Naive B cell (primary cell): ENCODE measurements around the gene MTNR1A. TPM values are rescaled to one million over a fixed set of nuclear protein-coding genes. Genes with fewer than 3 reads are reported as not detected.

Experiments
- ATAC-seq, 2 donors: fragments of 150-1000 bp; cut with Tn5 transposase; 2 replicates each; pipeline ENCODE4 v1.10.0; 2021; ENCODE audit warnings: low read depth in 2 of 2, mild to moderate bottlenecking in 2 of 2, moderate library complexity in 2 of 2
- DNase-seq: peaks from one replicate; pipeline ENCODE4 v3.0.0; 2022
- H3K27ac Mint-ChIP-seq, 6 donors: one replicate each; pipeline ENCODE4 v1.8.0; 2020 to 2022; ENCODE audit warnings: mild to moderate bottlenecking in 6 of 6, mixed read lengths in 6 of 6, moderate library complexity in 5 of 6, inconsistent platforms in 2 of 6
- H3K27me3 Mint-ChIP-seq, 3 donors: one replicate each; pipeline ENCODE4 v1.8.0; 2021 to 2022; ENCODE audit warnings: mixed read lengths in 3 of 3, mild to moderate bottlenecking in 1 of 3
- H3K36me3 Mint-ChIP-seq, 2 donors: one replicate each; pipeline ENCODE4 v1.8.0; 2020 to 2022; ENCODE audit warnings: mixed read lengths in 2 of 2, inconsistent platforms in 1 of 2, mild to moderate bottlenecking in 1 of 2
- H3K4me1 Mint-ChIP-seq, 3 donors: one replicate each; pipeline ENCODE4 v1.8.0; 2020 to 2022; ENCODE audit warnings: mixed read lengths in 3 of 3, inconsistent platforms in 1 of 3, mild to moderate bottlenecking in 1 of 3, moderate library complexity in 1 of 3
- H3K4me3 Mint-ChIP-seq, 8 donors: one replicate each; pipeline ENCODE4 v1.8.0; 2020 to 2022; ENCODE audit warnings: mild to moderate bottlenecking in 8 of 8, mixed read lengths in 8 of 8, moderate library complexity in 8 of 8, inconsistent platforms in 2 of 8
- H3K9me3 Mint-ChIP-seq, 7 donors: one replicate each; pipeline ENCODE4 v1.8.0; 2020 to 2022; ENCODE audit warnings: mixed read lengths in 7 of 7, mild to moderate bottlenecking in 5 of 7, inconsistent platforms in 2 of 7, moderate library complexity in 1 of 7
- polyA plus RNA-seq, 6 donors: library from polyadenylated mRNA; unstranded; fragments of 300-500 nt; fragmentation: Illumina TruSeq; gene quantifications; one replicate each; pipeline ENCODE4 v1.2.3, GENCODE V29; 2021; ENCODE audit warnings: low read depth in 6 of 6

The MTNR1A gene
- polyA plus RNA-seq, 6 donors from 2014 or later: not detected

DNA sequence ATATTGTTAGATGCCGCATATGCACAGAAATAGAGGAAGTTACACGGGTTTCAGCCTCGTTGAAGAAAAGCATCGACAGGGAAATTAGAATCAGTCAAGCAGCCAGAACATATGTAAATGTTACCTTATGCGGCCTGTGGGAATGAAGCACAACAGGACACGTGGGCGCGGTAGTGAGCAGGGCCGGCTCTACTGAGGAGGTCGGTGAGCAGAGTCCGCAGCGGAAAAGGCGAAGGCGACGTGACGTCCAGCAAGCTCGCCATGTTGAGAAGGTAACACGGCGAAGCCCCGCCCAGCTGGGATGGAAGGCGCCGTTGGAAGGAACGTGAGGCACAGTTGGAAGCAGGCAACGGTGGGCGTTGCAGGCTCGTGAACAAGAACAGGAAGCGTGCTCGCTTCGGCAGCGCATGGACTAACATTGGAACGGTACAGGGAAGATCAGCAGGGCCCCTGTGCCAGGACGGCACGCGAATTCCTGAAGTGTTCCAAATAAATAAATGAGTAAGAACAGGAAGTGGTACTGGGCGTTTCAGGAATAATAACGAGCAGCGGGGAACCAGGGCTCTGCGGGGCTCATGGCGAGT is 54.6 kb downstream of the MTNR1A start:
- Mint-ChIP-seq H3K36me3 (no peaks in the 10 kb centered on the region), H3K27ac (peak overlapping the region in 1 of 6 donors; percentile 49), H3K27me3 (no peaks in the 10 kb centered on the region), H3K4me3 (no peak overlapping the region), H3K9me3 (peaks cover 5 to 25% (median 12%) of the 10 kb centered on the region in 7 donors), H3K4me1 (no peaks in the 10 kb centered on the region)
- no peak for DNase-seq
- ATAC-seq: no peak

GRCh38 chr4:186499467-186499866 is 55.9 kb downstream of the MTNR1A start:
- peaks cover 7 to 30% (median 20%) of the 10 kb centered on the region in 7 donors for H3K9me3 Mint-ChIP-seq
- no peaks in the 10 kb centered on the region for H3K4me1 Mint-ChIP-seq
- no peak overlapping the region for H3K27ac Mint-ChIP-seq
- DNase-seq (no peak), ATAC-seq (no peak)
- no peak overlapping the region for H3K4me3 Mint-ChIP-seq
- no peaks in the 10 kb centered on the region for H3K27me3 Mint-ChIP-seq
- no peaks in the 10 kb centered on the region for H3K36me3 Mint-ChIP-seq

- H3K27me3 Mint-ChIP-seq: no peaks in the 10 kb centered on the region
- ATAC-seq (no peak), DNase-seq (no peak)
- no peak overlapping the region for H3K27ac Mint-ChIP-seq
- H3K4me3 Mint-ChIP-seq: no peak overlapping the region
- no peaks in the 10 kb centered on the region for H3K36me3 Mint-ChIP-seq
- peaks cover 8 to 46% (median 21%) of the 10 kb centered on the region in 7 donors for H3K9me3 Mint-ChIP-seq
- no peaks in the 10 kb centered on the region for H3K4me1 Mint-ChIP-seq
Observed at GRCh38 chr4:186497043-186497442, 58.3 kb downstream of the MTNR1A start.

GRCh38 chr4:186494496-186494895 is 60.9 kb downstream of the MTNR1A start:
- Mint-ChIP-seq H3K9me3 (peaks cover 16 to 55% (median 25%) of the 10 kb centered on the region in 7 donors), H3K4me3 (no peak overlapping the region)
- no peak for DNase-seq

GRCh38 chr4:186487726-186488125 is 67.6 kb downstream of the MTNR1A start:
- Mint-ChIP-seq H3K9me3 (peaks cover 2 to 26% (median 19%) of the 10 kb centered on the region in 7 donors), H3K36me3 (no peaks in the 10 kb centered on the region), H3K4me1 (no peaks in the 10 kb centered on the region), H3K27ac (no peak overlapping the region), H3K27me3 (no peaks in the 10 kb centered on the region), H3K4me3 (no peak overlapping the region)
- DNase-seq (no peak), ATAC-seq (no peak)

More at GRCh38 chr4:186494496-186494895, 60.9 kb downstream of the MTNR1A start:
- H3K27me3 Mint-ChIP-seq: no peaks in the 10 kb centered on the region
- no peak for ATAC-seq
- H3K27ac Mint-ChIP-seq: no peak overlapping the region
- H3K4me1 Mint-ChIP-seq: no peaks in the 10 kb centered on the region
- no peaks in the 10 kb centered on the region for H3K36me3 Mint-ChIP-seq

DNA sequence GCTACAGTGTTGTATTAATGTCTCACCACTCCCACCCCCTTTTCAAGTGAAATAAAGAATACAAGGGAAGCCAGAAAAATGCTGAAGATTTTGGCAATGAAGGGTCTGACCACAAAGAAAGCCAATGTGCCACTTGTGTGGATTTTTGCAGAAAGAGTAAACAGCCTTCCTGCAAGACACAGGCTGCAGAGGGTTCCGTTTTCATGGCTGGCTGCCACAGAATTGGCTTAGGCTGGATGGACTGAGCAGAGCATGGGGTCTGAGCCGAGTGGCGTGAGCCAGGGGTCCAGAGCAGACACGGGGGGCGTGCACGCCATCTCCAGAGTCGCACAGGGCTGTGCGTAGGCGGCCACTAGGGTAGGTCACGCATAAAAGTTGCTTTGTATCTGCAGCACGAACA is 69.2 kb downstream of the MTNR1A start:
- no peaks in the 10 kb centered on the region for H3K4me1 Mint-ChIP-seq
- H3K4me3 Mint-ChIP-seq: no peak overlapping the region
- no peak overlapping the region for H3K27ac Mint-ChIP-seq
- H3K36me3 Mint-ChIP-seq: no peaks in the 10 kb centered on the region
- ATAC-seq (no peak), DNase-seq (no peak)
- H3K9me3 Mint-ChIP-seq: peaks cover 4 to 19% (median 12%) of the 10 kb centered on the region in 7 donors
- no peaks in the 10 kb centered on the region for H3K27me3 Mint-ChIP-seq

DNA sequence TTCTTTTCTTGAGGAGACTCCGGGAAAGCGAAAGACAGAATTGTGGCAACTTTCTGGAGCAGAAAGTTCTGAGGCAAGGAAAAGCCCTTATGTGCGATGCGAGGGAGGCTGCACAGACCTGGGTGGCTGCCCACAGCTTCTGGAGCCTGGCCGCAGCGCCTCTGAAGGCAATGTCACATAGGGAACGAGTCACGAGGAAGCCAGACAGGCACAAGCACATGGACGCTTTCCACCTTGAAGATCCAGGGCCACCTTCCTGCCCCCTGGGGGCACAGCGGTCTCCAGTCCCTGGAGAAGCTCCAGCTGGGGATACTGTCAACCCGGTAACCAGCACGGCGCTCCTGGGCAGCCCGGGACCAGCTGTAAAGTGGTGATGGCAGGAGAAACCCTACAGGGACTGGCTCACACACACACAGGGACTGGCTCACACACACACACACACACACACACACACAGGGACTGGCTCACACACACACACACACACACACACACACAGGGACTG is 69.8 kb downstream of the MTNR1A start:
- H3K27ac Mint-ChIP-seq: no peak overlapping the region
- H3K36me3 Mint-ChIP-seq: no peaks in the 10 kb centered on the region
- no peak for ATAC-seq
- DNase-seq: no peak
- H3K27me3 Mint-ChIP-seq: no peaks in the 10 kb centered on the region
- no peaks in the 10 kb centered on the region for H3K4me1 Mint-ChIP-seq
- peaks cover 2 to 18% (median 9%) of the 10 kb centered on the region in 7 donors for H3K9me3 Mint-ChIP-seq
- H3K4me3 Mint-ChIP-seq: no peak overlapping the region

DNA sequence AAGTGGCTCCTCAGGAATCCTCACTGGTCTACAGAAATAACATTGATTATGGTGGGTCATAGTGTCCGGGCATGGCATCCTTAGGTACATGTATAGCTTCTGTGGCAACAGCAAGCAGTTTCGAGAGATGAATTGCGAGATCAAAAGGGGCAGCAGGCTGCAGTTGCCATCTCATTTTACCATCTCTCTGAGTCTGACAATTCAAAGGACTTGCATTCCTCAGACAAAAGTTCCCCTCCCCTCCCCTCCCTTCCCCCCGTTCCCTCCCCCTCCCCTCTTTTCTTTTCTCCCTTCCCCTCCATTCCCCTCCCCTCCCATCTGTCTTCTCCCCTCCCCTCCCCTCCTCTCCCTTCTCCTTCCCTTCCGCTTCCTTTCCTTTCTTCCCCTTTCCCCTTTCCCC is 70.2 kb downstream of the MTNR1A start:
- no peak overlapping the region for H3K27ac Mint-ChIP-seq
- no peaks in the 10 kb centered on the region for H3K27me3 Mint-ChIP-seq
- DNase-seq: no peak
- H3K9me3 Mint-ChIP-seq: peaks cover 2 to 13% (median 6%) of the 10 kb centered on the region in 7 donors
- H3K4me1 Mint-ChIP-seq: no peaks in the 10 kb centered on the region
- no peak for ATAC-seq
- no peak overlapping the region for H3K4me3 Mint-ChIP-seq
- H3K36me3 Mint-ChIP-seq: no peaks in the 10 kb centered on the region

DNA sequence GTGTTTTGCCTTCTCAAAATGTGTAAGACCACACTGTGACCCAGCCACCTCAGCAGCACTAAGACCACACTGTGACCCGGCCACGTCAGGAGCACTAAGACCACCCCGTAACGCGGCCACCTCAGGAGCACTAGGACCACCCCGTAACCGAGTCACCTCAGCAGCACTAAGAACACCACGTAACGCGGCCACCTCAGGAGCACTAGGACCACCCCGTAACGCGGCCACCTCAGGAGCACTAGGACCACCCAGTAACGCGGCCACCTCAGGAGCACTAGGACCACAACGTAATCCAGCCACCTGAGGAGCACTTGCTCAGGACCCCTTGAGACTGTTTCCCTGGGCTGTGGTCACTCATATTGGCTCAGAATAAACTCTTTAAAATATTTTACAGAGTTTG is 71.7 kb downstream of the MTNR1A start:
- ATAC-seq (no peak), DNase-seq (no peak)
- no peaks in the 10 kb centered on the region for H3K27me3 Mint-ChIP-seq
- no peak overlapping the region for H3K27ac Mint-ChIP-seq
- no peaks in the 10 kb centered on the region for H3K36me3 Mint-ChIP-seq
- peaks cover 0 to 13% (median 5%) of the 10 kb centered on the region in 7 donors for H3K9me3 Mint-ChIP-seq
- no peak overlapping the region for H3K4me3 Mint-ChIP-seq
- H3K4me1 Mint-ChIP-seq: no peaks in the 10 kb centered on the region

Other genes starting within 250 kb of the MTNR1A start
- gene FAT1, start 168.3 kb upstream of the MTNR1A start, polyA plus RNA-seq: not detected